HepG2 (cell line): ENCODE results near the gene GYPC. TPM values are rescaled to one million over a fixed set of nuclear protein-coding genes. Genes with fewer than 3 reads are reported as not detected.

ENCODE experiments used
- ATAC-seq: fragments of 200-7000 bp; cut with Tn5 transposase; 3 replicates; pipeline ENCODE4 v1.9.1; 2020; ENCODE audit warnings: mild to moderate bottlenecking, moderate library complexity
- BruUV-seq: library from RNA; stranded (reverse); fragments of 400-500 nt; replicated peaks from 2 replicates; lab custom pipeline; 2021; lab: Mats Ljungman, UMichigan
- CTCF ChIA-PET: fragments of 300-600 bp; formaldehyde crosslinking; extraction: SDS; loops from one replicate; lab custom pipeline; 2021; ENCODE audit warnings: low total read pairs, inconsistent platforms, low intra/inter-chr PET ratio; lab: Yijun Ruan, JAX
- POLR2A ChIA-PET: fragments of 350-600 bp; sonication (Branson Sonifier 250); formaldehyde crosslinking; loops from one replicate; lab custom pipeline; 2020; ENCODE audit warnings: antibody characterized with exemption, inconsistent platforms; lab: Yijun Ruan, JAX
- DNase-seq: peaks from one replicate; pipeline ENCODE4 v3.0.0-alpha.2; 2015; ENCODE audit warnings: low spot score
- FAIRE-seq: peaks from 3 replicates; lab custom pipeline; 2011; peaks lifted over from hg19 to GRCh38; lab: Jason Lieb, UNC
- H2AFZ ChIP-seq: one replicate; pipeline ENCODE4 v1.6.1; 2011; ENCODE audit warnings: low read length, inconsistent platforms
- H3K27ac ChIP-seq: fragments of 300-600 bp; 3 replicates; pipeline ENCODE4 v1.8.0; 2011; ENCODE audit warnings: mixed run types, mild to moderate bottlenecking, mixed read lengths, low read length, inconsistent platforms; ENCODE audit not compliant: insufficient read depth; ENCODE audit errors: extremely low read length
- H3K27me3 ChIP-seq, 2 experiments: fragments of 200-600 bp in 1 of 2; 2 replicates in 1 of 2; 3 replicates in 1 of 2; pipeline versions ENCODE4 v1.6.0 to v1.8.0; 2011; ENCODE audit warnings: low read length in 2 of 2, mild to moderate bottlenecking in 2 of 2, moderate library complexity in 2 of 2, inconsistent platforms in 1 of 2; ENCODE audit not compliant: insufficient read depth in 2 of 2, control insufficient read depth in 1 of 2
- H3K36me3 ChIP-seq, 2 experiments: fragments of 200-600 bp in 1 of 2; replicated peaks in 1 of 2; 2 replicates in 1 of 2; 3 replicates in 1 of 2; pipeline versions ENCODE4 v1.5.1 to v1.8.0; 2011; ENCODE audit warnings: low read length in 2 of 2, inconsistent platforms in 1 of 2; ENCODE audit not compliant: insufficient read depth in 2 of 2, control insufficient read depth in 1 of 2
- H3K4me1 ChIP-seq: 2 replicates; pipeline ENCODE4 v1.5.1; 2012; ENCODE audit warnings: low read length, inconsistent platforms; ENCODE audit not compliant: insufficient read depth
- H3K4me2 ChIP-seq: 2 replicates; pipeline ENCODE4 v1.6.0; 2011; ENCODE audit warnings: low read depth, low read length, inconsistent platforms
- H3K4me3 ChIP-seq, 3 experiments: fragments of 200-600 bp in 1 of 3; sonication (generic), shearing (Covaris generic) in 1 of 3; replicated peaks in 1 of 3; 2 replicates each; pipeline ENCODE4 v1.5.1; 2011 to 2016; ENCODE audit warnings: low read length in 3 of 3, inconsistent platforms in 2 of 3, low read depth in 2 of 3, mild to moderate bottlenecking in 2 of 3, control low read depth in 1 of 3, mixed read lengths in 1 of 3; ENCODE audit not compliant: insufficient read depth in 1 of 3
- H3K79me2 ChIP-seq: one replicate; pipeline ENCODE4 v1.6.1; 2011; ENCODE audit warnings: low read length, inconsistent platforms; ENCODE audit not compliant: insufficient read depth
- H3K9ac ChIP-seq: 2 replicates; pipeline ENCODE4 v1.6.0; 2011; ENCODE audit warnings: mild to moderate bottlenecking, low read depth, low read length, inconsistent platforms; ENCODE audit not compliant: insufficient read depth
- H3K9me3 ChIP-seq: 2 replicates; pipeline ENCODE4 v1.5.1; 2012; ENCODE audit warnings: mild to moderate bottlenecking, low read length
- H4K20me1 ChIP-seq: 2 replicates; pipeline ENCODE4 v1.6.0; 2011; ENCODE audit warnings: inconsistent platforms, mild to moderate bottlenecking, low read length, moderate library complexity; ENCODE audit not compliant: insufficient read depth
- GPN1 ChIP-seq: sonication (generic); formaldehyde crosslinking; IDR thresholded peaks from 2 replicates; pipeline ENCODE4 v1.5.1; 2020; ENCODE audit warnings: missing genetic modification reagents, borderline replicate concordance
- KDM4B ChIP-seq: sonication (generic); formaldehyde crosslinking; IDR thresholded peaks from 2 replicates; pipeline ENCODE4 v1.4.0; 2020; ENCODE audit warnings: missing genetic modification reagents
- KLF13 ChIP-seq: sonication (generic); formaldehyde crosslinking; IDR thresholded peaks from 2 replicates; pipeline ENCODE4 v1.4.0; 2020; ENCODE audit warnings: mild to moderate bottlenecking, missing genetic modification reagents
- LRRFIP1 ChIP-seq: sonication (generic); formaldehyde crosslinking; conservative IDR thresholded peaks from 2 replicates; pipeline ENCODE4 v1.4.0; 2020; ENCODE audit warnings: missing genetic modification reagents
- MAF1 ChIP-seq: sonication (generic); formaldehyde crosslinking; IDR thresholded peaks from 2 replicates; pipeline ENCODE4 v1.5.0; 2020; ENCODE audit warnings: missing genetic modification reagents, borderline replicate concordance
- PAX8 ChIP-seq: sonication (generic); formaldehyde crosslinking; IDR thresholded peaks from 2 replicates; pipeline ENCODE4 v1.8.0; 2022; ENCODE audit warnings: mild to moderate bottlenecking, missing genetic modification reagents, borderline replicate concordance
- TCF12 ChIP-seq, 2 experiments: fragments of 450-650 bp in 1 of 2; sonication (generic) in 1 of 2; formaldehyde crosslinking in 1 of 2; IDR thresholded peaks; 2 replicates each; pipeline versions ENCODE4 v1.6.1 to v1.8.0; 2017 to 2022; ENCODE audit warnings: antibody characterized with exemption in 1 of 2, mild to moderate bottlenecking in 1 of 2, missing genetic modification reagents in 1 of 2, moderate library complexity in 1 of 2
- ZNF180 ChIP-seq: sonication (generic); formaldehyde crosslinking; IDR thresholded peaks from 2 replicates; pipeline ENCODE4 v1.4.0; 2020; ENCODE audit warnings: low read depth, missing genetic modification reagents, borderline replicate concordance
- ZNF644 ChIP-seq: IDR thresholded peaks from 2 replicates; pipeline ENCODE4 v1.6.1; 2016; ENCODE audit warnings: low read depth
- ZNF713 ChIP-seq: sonication (generic); formaldehyde crosslinking; IDR thresholded peaks from 2 replicates; pipeline ENCODE4 v1.4.0; 2020; ENCODE audit warnings: mild to moderate bottlenecking, missing genetic modification reagents
- ZSCAN31 ChIP-seq: sonication (generic); formaldehyde crosslinking; IDR thresholded peaks from 2 replicates; pipeline ENCODE4 v1.5.0; 2020; ENCODE audit warnings: low read depth, mild to moderate bottlenecking, missing genetic modification reagents
- WGBS: methylation state at CpG from one replicate; pipeline ENCODE4 v1.1.6; 2017; ENCODE audit warnings: low lambda C conversion rate; 5-methylcytosine and 5-hydroxymethylcytosine counted together
- in situ Hi-C: cut with HindIII; loops from 2 replicates; pipeline ENCODE4 v1.10.0; 2017; ENCODE audit warnings: low pct_unique_long_range_greater_than_20kb; ENCODE audit not compliant: extremely low pct_ligation_motif_present
- intact Hi-C: fragments of 100-400 bp; cut with micrococcal nuclease; formaldehyde crosslinking; loops from one replicate; pipeline ENCODE4 v1.10.0; 2022; ENCODE audit not compliant: unreplicated experiment
- polyA plus RNA-seq, 8 experiments: library from polyadenylated mRNA; depleted of rRNA in 3 of 8; stranded (reverse) in 7 of 8; unstranded in 1 of 8; fragments of >200 nt; fragmentation: Illumina TruSeq in 4 of 8; extraction: Trizol in 4 of 8; gene quantifications; 2 replicates each; pipeline versions ENCODE4 v1.2.1 to v1.2.3, GENCODE V29; 2011 to 2016; ENCODE audit warnings: low read depth in 4 of 8, missing spikeins in 1 of 8, mixed read lengths in 1 of 8; ENCODE audit not compliant: insufficient read depth in 1 of 8
- total RNA-seq, 5 experiments: library from RNA; depleted of rRNA; stranded (reverse); fragments of >200 nt; fragmentation: Illumina TruSeq; extraction: Trizol; gene quantifications; 2 replicates each; pipeline ENCODE4 v1.2.3, GENCODE V29; 2016; ENCODE audit warnings: low read depth in 1 of 5
- TF ChIP-seq, protein P1 (sequence below): sonication (generic); formaldehyde crosslinking; IDR thresholded peaks from 2 replicates; pipeline ENCODE4 v1.4.0; 2020; ENCODE audit warnings: missing genetic modification reagents

The GYPC gene
- total and polyA plus RNA-seq, 2 of the 13 experiments (the other 11 are each of a cell fraction or from before 2014, with no cell fraction given): not detected

DNA sequence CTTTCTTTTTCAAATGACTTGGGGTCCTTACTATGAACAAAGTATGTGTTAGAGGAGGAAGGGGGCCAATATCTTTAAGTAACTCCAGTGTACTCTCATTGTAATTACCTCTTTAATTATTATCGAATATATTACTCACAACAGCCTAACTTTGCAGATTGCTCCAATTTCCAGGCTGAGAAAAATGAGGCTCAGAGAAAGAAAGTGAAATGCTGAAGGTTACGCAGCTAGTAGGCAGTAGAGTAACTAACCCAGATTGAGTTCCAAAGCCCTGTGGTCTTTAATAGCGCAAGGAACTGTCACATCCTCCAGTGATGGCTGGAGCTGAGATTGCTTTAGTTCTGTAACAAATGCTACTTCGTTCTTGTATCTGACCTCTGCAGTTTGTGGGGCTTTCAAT lies 2.2 kb upstream of the GYPC start:
- H3K27me3 ChIP-seq: peaks cover 0 to 45% of the 10 kb centered on the region in 2 experiments; a peak in 4 of 5 replicates
- BruUV-seq: no TSS peak
- no peak overlapping the region for H3K4me3 ChIP-seq
- POLR2A ChIA-PET: no interaction called here
- H3K36me3 ChIP-seq: no peaks in the 10 kb centered on the region
- no peak for DNase-seq
- no peak overlapping the region for H3K4me2 ChIP-seq
- 12% methylated on average over 4 of the region's 4 CpGs for WGBS
- intact Hi-C loops: no loop called here
- H3K9ac ChIP-seq: no peak overlapping the region
- no peaks in the 10 kb centered on the region for H4K20me1 ChIP-seq
- H3K79me2 ChIP-seq: no peaks in the 10 kb centered on the region
- TF ChIP-seq TCF12 (IDR thresholded peaks at IDR 0.05): no peak
- TF ChIP-seq TCF12 (CRISPR knock-in tag; IDR thresholded peaks at IDR 0.05): no peak
- TF ChIP-seq KDM4B: no peak
- no peak for TF ChIP-seq ZNF713
- TF ChIP-seq GPN1 (CRISPR knock-in tag): no peak
- no peak for TF ChIP-seq KLF13 (CRISPR knock-in tag)
- TF ChIP-seq, protein P1, sequence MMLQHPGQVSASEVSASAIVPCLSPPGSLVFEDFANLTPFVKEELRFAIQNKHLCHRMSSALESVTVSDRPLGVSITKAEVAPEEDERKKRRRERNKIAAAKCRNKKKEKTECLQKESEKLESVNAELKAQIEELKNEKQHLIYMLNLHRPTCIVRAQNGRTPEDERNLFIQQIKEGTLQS (CRISPR knock-in tag): no peak
- TF ChIP-seq MAF1 (CRISPR knock-in tag): no peak
- no peak for TF ChIP-seq ZNF180 (CRISPR knock-in tag)
- no peak for TF ChIP-seq PAX8 (CRISPR knock-in tag)
- no peak for TF ChIP-seq ZSCAN31
- TF ChIP-seq ZNF644 (CRISPR knock-in tag): no peak
- no peak for TF ChIP-seq LRRFIP1 (CRISPR knock-in tag)
- in situ Hi-C loops: no loop called here
- FAIRE-seq: no peak
- H2AFZ ChIP-seq: no peak overlapping the region
- H3K4me1 ChIP-seq: no peaks in the 10 kb centered on the region
- H3K27ac ChIP-seq: no peak overlapping the region
- ATAC-seq: no peak
- H3K9me3 ChIP-seq: no peaks in the 10 kb centered on the region
- CTCF ChIA-PET: no interaction called here
